ENCODE data around the gene MAJIN. TPM values are rescaled to one million over a fixed set of nuclear protein-coding genes. Genes with fewer than 3 reads are reported as not detected.

MAJIN gene
- total RNA-seq, 1 donor from 2014 or later = not detected

GRCh38 chr11:64916040-64916774 lies 55.7 kb downstream of the MAJIN start:
- no peak for DNase-seq (ENCODE audit: extremely low read depth, low read depth, low spot score)

- DNase-seq (ENCODE audit: extremely low read depth, low read depth, low spot score) = no peak
Measured at GRCh38 chr11:64915376-64915887, 56.5 kb downstream of the MAJIN start.

DNA sequence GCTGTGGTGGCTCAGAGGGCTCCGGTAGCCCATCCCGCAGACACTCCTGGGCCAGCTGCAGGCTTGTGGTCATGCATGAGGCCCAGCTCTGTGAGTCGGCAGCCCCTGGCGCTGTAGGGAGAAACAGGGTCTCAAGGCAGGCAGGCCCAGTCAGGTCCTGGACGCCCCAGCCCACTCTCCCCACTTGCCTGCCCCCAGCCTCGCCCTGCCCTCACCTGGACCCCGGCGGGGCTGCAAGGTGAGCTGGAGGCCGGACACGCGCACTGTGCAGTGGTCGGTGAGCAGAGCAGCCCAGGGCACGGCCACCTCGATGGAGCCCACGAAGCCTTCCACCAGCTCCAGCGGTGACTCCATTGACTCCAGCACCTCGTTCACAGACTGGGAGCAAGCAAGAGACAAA lies 57.8 kb downstream of the MAJIN start:
- DNase-seq (ENCODE audit: extremely low read depth, low read depth, low spot score) = no peak

DNA sequence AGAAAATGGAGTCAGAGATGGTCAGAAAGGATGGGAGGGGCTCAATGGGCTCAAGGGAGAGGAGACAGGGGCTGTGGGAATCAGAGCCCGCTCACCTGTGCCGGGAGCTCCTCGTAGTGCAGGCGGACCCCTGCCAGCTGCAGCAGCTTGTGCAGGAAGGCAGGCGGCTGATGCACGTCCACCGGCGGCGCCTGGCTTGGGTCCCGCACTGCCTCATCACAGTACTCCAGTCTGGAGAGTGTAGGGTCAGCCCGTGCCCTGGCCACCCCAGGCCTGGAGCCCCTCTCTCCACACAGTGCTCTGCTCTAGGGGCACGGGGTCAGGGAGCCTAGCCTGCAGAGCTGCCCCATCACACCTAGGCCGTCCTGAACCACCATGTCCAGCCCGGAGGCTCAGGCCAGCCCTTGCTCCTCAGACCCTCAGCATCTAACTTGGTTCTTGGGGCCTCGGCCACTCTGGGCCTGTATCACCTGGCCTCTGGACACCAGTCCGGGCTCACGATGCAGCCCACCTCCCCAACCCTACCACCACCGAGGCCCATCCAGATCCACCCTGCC lies 58.7 kb downstream of the MAJIN start:
- no peak for DNase-seq (ENCODE audit: extremely low read depth, low read depth, low spot score)

GRCh38 chr11:64911689-64912088 lies 60.2 kb downstream of the MAJIN start:
- no peak for DNase-seq (ENCODE audit: extremely low read depth, low read depth, low spot score)

DNA sequence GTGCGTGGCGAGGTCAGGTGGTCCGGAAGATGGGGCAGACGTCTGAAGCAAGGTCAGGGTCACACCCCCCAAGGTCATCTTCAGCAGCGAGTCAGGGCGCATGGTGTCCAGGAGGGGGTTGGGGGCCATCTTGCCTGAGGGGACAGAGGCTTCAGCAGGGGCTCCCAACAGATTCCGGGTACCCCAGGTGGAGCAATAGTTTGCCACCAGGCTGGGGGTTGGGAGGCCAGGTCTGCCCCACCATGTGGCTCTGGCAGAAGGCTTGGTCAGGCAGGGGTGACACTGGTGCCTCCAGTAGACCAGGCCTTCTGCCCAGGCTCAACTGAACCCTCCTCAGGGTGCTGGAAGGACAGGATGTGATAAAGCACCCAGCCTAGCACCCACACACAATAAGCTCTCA lies 60.8 kb downstream of the MAJIN start:
- DNase-seq (ENCODE audit: extremely low read depth, low read depth, low spot score) = no peak

DNA sequence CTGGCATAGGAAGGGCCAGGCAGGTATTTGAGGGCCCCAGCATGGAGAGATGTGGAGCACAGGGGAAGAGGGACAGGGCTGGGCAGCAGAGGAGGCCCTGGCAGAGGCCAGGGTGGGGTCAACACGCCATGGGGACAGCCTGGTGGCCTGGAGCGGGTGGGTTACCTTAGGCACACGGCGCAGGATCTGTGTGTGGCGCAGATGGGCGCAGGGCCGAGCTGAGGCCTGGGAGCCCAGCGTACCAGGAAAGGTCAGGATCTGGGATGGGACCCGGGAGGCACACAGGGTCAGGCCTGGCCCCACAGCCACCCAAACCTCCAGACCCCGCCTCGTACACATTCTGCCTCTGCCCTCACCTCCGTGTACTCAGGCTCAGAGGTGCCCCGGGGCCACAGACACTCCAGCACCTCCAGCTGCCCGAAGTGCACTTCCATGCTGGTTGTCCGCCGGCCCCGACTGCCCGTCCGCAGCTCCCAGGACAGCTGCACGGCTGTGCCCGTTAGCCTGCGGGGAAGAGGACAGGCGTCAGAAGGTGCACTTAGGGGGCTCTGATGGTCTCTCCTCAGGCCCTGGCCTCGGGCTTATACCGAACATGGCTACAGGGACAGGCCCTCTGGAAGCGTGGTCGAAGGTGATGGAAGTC lies 61.3 kb downstream of the MAJIN start:
- DNase-seq (ENCODE audit: extremely low read depth, low read depth, low spot score) = no peak

GRCh38 chr11:64909653-64910343 lies 62.1 kb downstream of the MAJIN start:
- no peak for DNase-seq (ENCODE audit: extremely low read depth, low read depth, low spot score)

GRCh38 chr11:64908766-64909165 lies 63.1 kb downstream of the MAJIN start:
- DNase-seq (ENCODE audit: extremely low read depth, low read depth, low spot score) = no peak

- no peak for DNase-seq (ENCODE audit: extremely low read depth, low read depth, low spot score)
Measured at GRCh38 chr11:64906314-64906635, 65.6 kb downstream of the MAJIN start.

- DNase-seq (ENCODE audit: extremely low read depth, low read depth, low spot score) = no peak
Measured at GRCh38 chr11:64905516-64906313, 66.2 kb downstream of the MAJIN start.

GRCh38 chr11:64903291-64903833 lies 68.5 kb downstream of the MAJIN start:
- no peak for DNase-seq (ENCODE audit: extremely low read depth, low read depth, low spot score)

GRCh38 chr11:64902102-64902900 lies 69.6 kb downstream of the MAJIN start:
- DNase-seq (ENCODE audit: extremely low read depth, low read depth, low spot score) = no peak

DNA sequence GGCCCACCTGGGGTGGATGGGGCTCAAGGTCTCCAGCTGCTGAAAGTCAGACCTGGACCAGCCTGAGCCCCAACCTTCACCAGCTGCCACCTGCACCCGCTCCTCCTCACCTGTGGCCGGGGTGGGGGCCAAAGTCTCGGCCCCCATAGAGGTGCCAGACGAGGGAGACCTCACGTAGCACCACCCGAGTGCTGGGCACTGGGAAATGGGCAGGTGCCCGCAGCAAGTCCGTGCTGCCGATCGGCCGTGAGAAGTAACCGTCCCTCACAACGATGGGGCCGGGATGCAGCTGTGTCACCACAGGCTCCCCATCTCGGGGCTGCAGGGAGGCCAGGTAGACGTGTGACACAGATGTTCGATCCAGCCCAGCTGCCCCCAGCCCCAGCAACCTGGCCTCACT lies 71.1 kb downstream of the MAJIN start:
- DNase-seq (ENCODE audit: extremely low read depth, low read depth, low spot score) = no peak

DNA sequence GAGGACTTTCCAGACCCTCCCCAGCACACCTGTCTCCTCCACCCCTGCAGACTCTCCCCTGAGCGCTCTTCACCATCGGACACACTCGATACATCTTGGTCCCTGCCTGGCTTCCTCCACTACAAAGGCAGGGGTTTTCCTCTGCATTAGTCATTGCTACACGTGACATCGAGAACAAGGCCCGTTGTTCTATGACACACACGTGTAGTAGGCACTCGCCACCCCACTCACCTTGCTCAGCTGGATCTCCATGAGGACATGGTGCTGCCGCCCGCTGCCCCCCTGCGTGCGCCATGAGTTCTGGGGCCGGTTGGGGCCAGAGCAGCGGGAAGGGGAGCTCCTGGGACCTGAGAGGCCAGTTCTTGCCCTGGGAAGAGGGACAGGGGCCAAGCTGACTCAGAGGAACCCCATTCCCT lies 71.6 kb downstream of the MAJIN start:
- no peak for DNase-seq (ENCODE audit: extremely low read depth, low read depth, low spot score)

DNA sequence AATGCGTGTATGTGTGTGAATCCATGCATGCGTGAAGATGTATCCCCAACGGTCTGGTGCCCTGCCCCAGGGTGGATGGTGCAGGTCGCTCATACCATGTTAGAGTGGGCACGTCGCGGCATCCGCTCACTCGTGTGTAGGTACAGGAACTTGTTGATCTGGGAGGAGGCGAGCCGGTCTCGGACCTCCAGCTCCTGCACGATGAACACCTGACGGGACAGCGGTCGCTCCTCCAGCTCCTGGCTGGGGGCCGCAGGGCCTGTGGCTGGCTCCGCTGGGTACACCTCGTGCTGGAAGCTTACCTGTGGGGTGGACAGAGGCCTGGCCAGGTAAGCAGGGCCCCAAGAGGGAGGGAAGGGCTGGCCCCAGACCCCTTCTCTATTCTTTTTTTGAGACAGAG lies 73.4 kb downstream of the MAJIN start:
- DNase-seq (ENCODE audit: extremely low read depth, low read depth, low spot score) = no peak

- DNase-seq (ENCODE audit: extremely low read depth, low read depth, low spot score) = no peak
Measured at GRCh38 chr11:64898076-64898445, 73.8 kb downstream of the MAJIN start.

- no peak for DNase-seq (ENCODE audit: extremely low read depth, low read depth, low spot score)
Measured at GRCh38 chr11:64897381-64898075, 74.4 kb downstream of the MAJIN start.

DNA sequence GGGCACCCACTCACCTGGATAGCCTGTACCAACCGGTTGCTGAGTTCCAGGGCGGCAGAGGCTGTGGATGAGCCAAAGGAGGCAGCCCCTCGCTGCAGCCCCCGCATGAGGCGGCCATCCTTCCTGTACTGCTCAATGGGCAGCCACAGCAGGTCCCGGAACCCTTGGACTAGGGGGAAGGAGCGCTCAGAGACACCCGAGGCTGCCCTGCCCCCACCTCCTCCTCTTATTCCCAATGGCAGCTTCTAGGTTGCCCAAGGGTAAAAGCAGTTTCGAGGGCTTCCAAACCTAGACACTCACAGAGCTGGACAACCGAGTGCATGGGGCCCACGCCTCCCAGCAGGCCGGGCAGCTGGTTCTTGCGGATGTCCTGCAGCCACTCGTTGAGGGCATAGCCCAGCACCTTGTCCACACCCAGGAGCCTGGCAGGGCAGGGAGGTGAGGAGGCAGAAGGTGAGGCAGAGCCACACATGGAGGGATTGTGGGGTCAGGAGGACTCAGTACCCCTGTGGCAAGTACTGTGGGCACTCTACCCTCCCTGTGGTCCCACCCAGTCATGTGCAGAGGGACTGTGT lies 75.4 kb downstream of the MAJIN start:
- no peak for DNase-seq (ENCODE audit: extremely low read depth, low read depth, low spot score)

Measured in glomerular endothelial cell (primary cell).